HG03066 (cell line): ENCODE data around the gene SEC14L2.
"Not testable (repeated sequence)": the region's sequence is repeated elsewhere in the genome, so short reads cannot be mapped to it uniquely, and the experiment has no call there.

Experiments
- ATAC-seq: cut with Tn5 transposase; IDR thresholded peaks from one replicate; pipeline ENCODE4 v1.9.1; 2021; ENCODE audit warnings: low read depth; ENCODE audit not compliant: unreplicated experiment

Gene SEC14L2

GRCh38 chr22:30373331-30374325, 23.2 kb upstream of the SEC14L2 start:
- ATAC-seq, result no peak

- no peak for ATAC-seq
Observed at GRCh38 chr22:30375312-30375849, 21.4 kb upstream of the SEC14L2 start.

DNA sequence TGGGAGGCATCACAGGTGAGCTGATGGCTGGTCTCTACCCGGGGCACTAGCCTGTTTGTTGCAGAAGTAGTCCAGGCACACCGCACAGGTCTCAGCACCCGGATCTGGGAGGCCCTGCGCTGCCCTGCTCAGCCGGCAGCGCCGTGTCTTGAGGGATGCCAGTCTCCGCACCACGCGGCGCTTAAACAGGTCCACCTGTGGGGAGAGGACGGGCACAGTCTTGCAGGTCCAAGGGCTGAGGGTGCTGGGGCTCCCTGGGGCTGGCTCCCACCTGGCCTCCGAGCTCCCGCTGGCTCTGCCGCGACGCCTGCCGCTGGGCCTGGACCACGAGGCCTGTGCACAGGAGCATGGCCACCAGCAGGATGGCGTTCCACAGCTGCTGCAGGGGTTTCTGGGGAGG, 16.8 kb upstream of the SEC14L2 start:
- ATAC-seq, result no peak

GRCh38 chr22:30381264-30381663, 15.6 kb upstream of the SEC14L2 start:
- no peak for ATAC-seq

GRCh38 chr22:30382340-30382739, 14.5 kb upstream of the SEC14L2 start:
- ATAC-seq, result no peak

- no peak for ATAC-seq
Observed at GRCh38 chr22:30383061-30383460, 13.8 kb upstream of the SEC14L2 start.

- ATAC-seq, result no peak
Observed at GRCh38 chr22:30385942-30386341, 10.9 kb upstream of the SEC14L2 start.

DNA sequence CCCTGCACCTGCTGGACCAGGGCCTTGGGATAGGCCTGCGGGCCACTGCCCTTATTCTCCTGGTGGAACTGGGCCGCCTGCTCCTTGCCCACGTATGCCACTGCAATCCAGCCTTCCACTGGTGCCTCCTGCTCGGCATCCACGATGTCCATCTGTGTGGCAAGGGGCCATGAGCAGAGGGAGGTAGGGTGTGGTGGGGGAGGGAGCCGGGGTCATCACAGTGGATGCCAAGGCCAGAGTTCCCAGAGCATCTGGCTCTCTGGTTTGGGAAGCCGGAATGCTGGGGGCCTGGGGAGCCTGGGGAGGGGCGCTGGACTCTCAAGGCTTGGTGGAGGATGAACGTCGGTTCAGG, 10.2 kb upstream of the SEC14L2 start:
- ATAC-seq, result no peak

- peak; percentile 61 for ATAC-seq
Observed at GRCh38 chr22:30386960-30387827, 9.6 kb upstream of the SEC14L2 start, which contains the start of gene RNF215. Gene RNF215 (minus strand): TSS chr22:30387411. CDS start chr22:30387313, 98 bp downstream.

GRCh38 chr22:30390974-30391691, 5.7 kb upstream of the SEC14L2 start:
- ATAC-seq, result no peak

- no peak for ATAC-seq
Observed at GRCh38 chr22:30392661-30393321, 4.0 kb upstream of the SEC14L2 start.

- ATAC-seq, result no peak
Observed at GRCh38 chr22:30393322-30393680, 3.5 kb upstream of the SEC14L2 start.

GRCh38 chr22:30393885-30394284, 2.9 kb upstream of the SEC14L2 start:
- no peak for ATAC-seq

- no peak for ATAC-seq
Observed at GRCh38 chr22:30397656-30398635, 1.1 kb downstream of the SEC14L2 start.

GRCh38 chr22:30398685-30399680, 2.2 kb downstream of the SEC14L2 start:
- no peak for ATAC-seq

- ATAC-seq, result no peak
Observed at GRCh38 chr22:30399718-30400117, 2.9 kb downstream of the SEC14L2 start.

- ATAC-seq, result no peak
Observed at GRCh38 chr22:30400159-30400558, 3.3 kb downstream of the SEC14L2 start.

DNA sequence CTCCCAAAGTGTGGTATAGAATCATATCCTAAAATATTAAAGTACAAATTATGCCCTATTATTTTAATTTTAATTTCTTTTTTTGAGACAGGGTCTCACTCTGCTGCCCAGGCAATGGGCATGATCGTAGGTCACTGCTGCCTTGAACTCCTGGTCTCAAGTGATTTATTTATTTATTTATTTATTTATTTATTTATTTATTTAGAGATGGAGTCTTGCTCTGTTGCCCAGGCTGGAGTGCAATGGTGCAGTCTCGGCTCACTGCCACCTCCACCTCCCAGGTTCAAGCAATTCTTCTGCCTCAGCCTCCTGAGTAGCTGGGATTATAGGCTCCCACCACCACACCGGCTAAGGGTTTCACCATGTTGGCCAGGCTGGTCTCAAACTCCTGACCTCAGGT, 4.2 kb downstream of the SEC14L2 start:
- ATAC-seq, result not testable (repeated sequence)
